Measurements from ENCODE around the gene WDR49.

The WDR49 gene

GRCh38 chr3:167451282-167451681, 202.5 kb downstream of the WDR49 start:
- no peaks in the 10 kb centered on the region for H3F3A ChIP-seq (ENCODE audit: insufficient read depth, low read length)
- H4K20me1 ChIP-seq (ENCODE audit: insufficient read depth, low read length) = no peaks in the 10 kb centered on the region
- no peak overlapping the region for H2AFZ ChIP-seq (ENCODE audit: low read length)
- no peak for TF ChIP-seq CTCF (IDR thresholded peaks at IDR 0.05; ENCODE audit: low read length)
- no peak for TF ChIP-seq EZH2 (IDR thresholded peaks at IDR 0.05; ENCODE audit: borderline replicate concordance, low read length)
- H3K27ac ChIP-seq (ENCODE audit: low read depth, low read length, poor library complexity, severe bottlenecking) = no peak overlapping the region
- no peaks in the 10 kb centered on the region for H3K79me2 ChIP-seq (ENCODE audit: insufficient read depth, low read length)
- H3K27me3 ChIP-seq (ENCODE audit: insufficient read depth, low read length) = no peaks in the 10 kb centered on the region
- H3K4me2 ChIP-seq (ENCODE audit: low read length) = no peak overlapping the region
- H3K9ac ChIP-seq (ENCODE audit: low read length) = no peak overlapping the region
- no peaks in the 10 kb centered on the region for H3K36me3 ChIP-seq (ENCODE audit: insufficient read depth, low read length)
- H3K9me3 ChIP-seq (ENCODE audit: low read length) = no peaks in the 10 kb centered on the region
- H3K9me2 ChIP-seq (ENCODE audit: low read depth, low read length) = no peaks in the 10 kb centered on the region
- H3K4me1 ChIP-seq (ENCODE audit: insufficient read depth, low read length, severe bottlenecking) = no peaks in the 10 kb centered on the region
- H3K4me3 ChIP-seq (ENCODE audit: low read depth, low read length, poor library complexity, severe bottlenecking) = no peak overlapping the region

- TF ChIP-seq EZH2 (IDR thresholded peaks at IDR 0.05; ENCODE audit: borderline replicate concordance, low read length) = no peak
- Histone ChIP-seq H3K9me3 (ENCODE audit: low read length) (no peaks in the 10 kb centered on the region), H3K4me3 (ENCODE audit: low read depth, low read length, poor library complexity, severe bottlenecking) (no peak overlapping the region)
Measured at GRCh38 chr3:167450675-167451074, 203.1 kb downstream of the WDR49 start.

GRCh38 chr3:167450195-167450594, 203.5 kb downstream of the WDR49 start:
- H3F3A ChIP-seq (ENCODE audit: insufficient read depth, low read length) = no peaks in the 10 kb centered on the region
- no peaks in the 10 kb centered on the region for H3K4me1 ChIP-seq (ENCODE audit: insufficient read depth, low read length, severe bottlenecking)
- H3K4me2 ChIP-seq (ENCODE audit: low read length) = no peak overlapping the region
- H3K9ac ChIP-seq (ENCODE audit: low read length) = no peak overlapping the region
- no peaks in the 10 kb centered on the region for H3K27me3 ChIP-seq (ENCODE audit: insufficient read depth, low read length)
- no peaks in the 10 kb centered on the region for H3K79me2 ChIP-seq (ENCODE audit: insufficient read depth, low read length)
- no peaks in the 10 kb centered on the region for H3K9me2 ChIP-seq (ENCODE audit: low read depth, low read length)
- no peak for TF ChIP-seq CTCF (IDR thresholded peaks at IDR 0.05; ENCODE audit: low read length)
- TF ChIP-seq EZH2 (IDR thresholded peaks at IDR 0.05; ENCODE audit: borderline replicate concordance, low read length) = no peak
- no peak overlapping the region for H3K4me3 ChIP-seq (ENCODE audit: low read depth, low read length, poor library complexity, severe bottlenecking)
- H3K9me3 ChIP-seq (ENCODE audit: low read length) = no peaks in the 10 kb centered on the region
- H3K36me3 ChIP-seq (ENCODE audit: insufficient read depth, low read length) = no peaks in the 10 kb centered on the region
- H3K27ac ChIP-seq (ENCODE audit: low read depth, low read length, poor library complexity, severe bottlenecking) = no peak overlapping the region
- no peaks in the 10 kb centered on the region for H4K20me1 ChIP-seq (ENCODE audit: insufficient read depth, low read length)
- H2AFZ ChIP-seq (ENCODE audit: low read length) = no peak overlapping the region

More at GRCh38 chr3:167450675-167451074, 203.1 kb downstream of the WDR49 start:
- H3K36me3 ChIP-seq (ENCODE audit: insufficient read depth, low read length) = no peaks in the 10 kb centered on the region
- no peaks in the 10 kb centered on the region for H4K20me1 ChIP-seq (ENCODE audit: insufficient read depth, low read length)
- no peaks in the 10 kb centered on the region for H3F3A ChIP-seq (ENCODE audit: insufficient read depth, low read length)
- H3K4me1 ChIP-seq (ENCODE audit: insufficient read depth, low read length, severe bottlenecking) = no peaks in the 10 kb centered on the region
- H3K4me2 ChIP-seq (ENCODE audit: low read length) = no peak overlapping the region
- no peak overlapping the region for H3K9ac ChIP-seq (ENCODE audit: low read length)
- no peaks in the 10 kb centered on the region for H3K79me2 ChIP-seq (ENCODE audit: insufficient read depth, low read length)
- H3K27me3 ChIP-seq (ENCODE audit: insufficient read depth, low read length) = no peaks in the 10 kb centered on the region
- no peak overlapping the region for H3K27ac ChIP-seq (ENCODE audit: low read depth, low read length, poor library complexity, severe bottlenecking)
- H3K9me2 ChIP-seq (ENCODE audit: low read depth, low read length) = no peaks in the 10 kb centered on the region
- H2AFZ ChIP-seq (ENCODE audit: low read length) = no peak overlapping the region

GRCh38 chr3:167445491-167445890, 208.3 kb downstream of the WDR49 start:
- H3K4me2 ChIP-seq (ENCODE audit: low read length) = no peak overlapping the region
- no peak overlapping the region for H3K9ac ChIP-seq (ENCODE audit: low read length)
- H3K79me2 ChIP-seq (ENCODE audit: insufficient read depth, low read length) = no peaks in the 10 kb centered on the region
- no peaks in the 10 kb centered on the region for H3K27me3 ChIP-seq (ENCODE audit: insufficient read depth, low read length)
- H2AFZ ChIP-seq (ENCODE audit: low read length) = no peak overlapping the region
- H3K27ac ChIP-seq (ENCODE audit: low read depth, low read length, poor library complexity, severe bottlenecking) = no peak overlapping the region
- no peak overlapping the region for H3K4me3 ChIP-seq (ENCODE audit: low read depth, low read length, poor library complexity, severe bottlenecking)
- H3F3A ChIP-seq (ENCODE audit: insufficient read depth, low read length) = no peaks in the 10 kb centered on the region
- no peak for TF ChIP-seq EZH2 (IDR thresholded peaks at IDR 0.05; ENCODE audit: borderline replicate concordance, low read length)
- TF ChIP-seq CTCF (IDR thresholded peaks at IDR 0.05; ENCODE audit: low read length) = no peak
- no peaks in the 10 kb centered on the region for H3K9me3 ChIP-seq (ENCODE audit: low read length)
- no peaks in the 10 kb centered on the region for H3K9me2 ChIP-seq (ENCODE audit: low read depth, low read length)
- H3K4me1 ChIP-seq (ENCODE audit: insufficient read depth, low read length, severe bottlenecking) = no peaks in the 10 kb centered on the region
- no peaks in the 10 kb centered on the region for H3K36me3 ChIP-seq (ENCODE audit: insufficient read depth, low read length)
- no peaks in the 10 kb centered on the region for H4K20me1 ChIP-seq (ENCODE audit: insufficient read depth, low read length)
